ENCODE results near the gene MRAP2. TPM values are rescaled to one million over a fixed set of nuclear protein-coding genes. Genes with fewer than 3 reads are reported as not detected.

The MRAP2 gene
- total RNA-seq, 2 donors from 2014 or later = 10.6 to 11.5 TPM

DNA sequence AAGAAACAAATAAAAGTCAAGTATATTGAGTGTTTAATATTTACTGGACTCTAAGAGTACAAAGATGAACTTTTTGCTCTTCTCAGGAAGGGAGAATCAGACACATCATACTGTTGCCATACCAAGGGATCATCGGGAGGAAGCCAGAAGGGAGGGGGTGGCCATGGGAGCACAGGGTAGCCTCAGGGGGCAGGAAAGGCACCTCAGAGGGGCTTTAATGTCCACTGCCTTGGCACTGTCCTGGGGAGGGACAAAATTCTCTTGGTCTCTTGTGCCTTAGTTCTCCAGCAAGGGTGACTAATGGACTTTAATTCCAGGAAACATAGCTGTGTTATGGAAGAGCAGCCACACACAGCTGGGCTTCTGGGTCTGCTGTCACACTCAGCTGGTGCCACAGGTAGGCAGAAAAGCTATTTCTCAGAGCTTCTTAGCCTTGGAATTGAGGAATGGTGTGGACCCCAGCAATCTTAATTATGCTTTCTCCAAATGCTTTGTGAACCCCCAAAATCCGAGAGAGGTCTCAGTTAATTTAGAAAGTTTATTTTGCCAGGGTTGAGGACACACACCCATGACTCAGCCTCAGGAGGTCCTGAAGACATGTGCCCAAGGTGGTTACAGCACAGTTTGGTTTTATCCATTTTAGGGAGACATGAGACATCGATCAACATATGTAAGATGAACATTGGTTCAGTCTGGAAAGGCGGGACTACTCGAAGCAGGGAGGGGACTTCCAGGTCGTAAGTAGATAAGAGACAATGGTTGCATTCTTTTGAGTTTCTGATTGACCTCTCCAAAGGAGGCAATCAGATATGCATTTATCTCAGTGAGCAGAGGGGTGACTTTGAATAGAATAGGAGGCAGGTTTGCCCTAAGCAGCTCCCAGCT lies 53.2 kb downstream of the MRAP2 start:
- no peak for TF ChIP-seq POLR2AphosphoS5 (IDR thresholded peaks at IDR 0.05)
- no peak for TF ChIP-seq POLR2A (IDR thresholded peaks at IDR 0.05)
- TF ChIP-seq, protein P1, sequence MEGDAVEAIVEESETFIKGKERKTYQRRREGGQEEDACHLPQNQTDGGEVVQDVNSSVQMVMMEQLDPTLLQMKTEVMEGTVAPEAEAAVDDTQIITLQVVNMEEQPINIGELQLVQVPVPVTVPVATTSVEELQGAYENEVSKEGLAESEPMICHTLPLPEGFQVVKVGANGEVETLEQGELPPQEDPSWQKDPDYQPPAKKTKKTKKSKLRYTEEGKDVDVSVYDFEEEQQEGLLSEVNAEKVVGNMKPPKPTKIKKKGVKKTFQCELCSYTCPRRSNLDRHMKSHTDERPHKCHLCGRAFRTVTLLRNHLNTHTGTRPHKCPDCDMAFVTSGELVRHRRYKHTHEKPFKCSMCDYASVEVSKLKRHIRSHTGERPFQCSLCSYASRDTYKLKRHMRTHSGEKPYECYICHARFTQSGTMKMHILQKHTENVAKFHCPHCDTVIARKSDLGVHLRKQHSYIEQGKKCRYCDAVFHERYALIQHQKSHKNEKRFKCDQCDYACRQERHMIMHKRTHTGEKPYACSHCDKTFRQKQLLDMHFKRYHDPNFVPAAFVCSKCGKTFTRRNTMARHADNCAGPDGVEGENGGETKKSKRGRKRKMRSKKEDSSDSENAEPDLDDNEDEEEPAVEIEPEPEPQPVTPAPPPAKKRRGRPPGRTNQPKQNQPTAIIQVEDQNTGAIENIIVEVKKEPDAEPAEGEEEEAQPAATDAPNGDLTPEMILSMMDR (IDR thresholded peaks at IDR 0.05) = no peak
- no peaks in the 10 kb centered on the region for H3K9me3 ChIP-seq
- no peak for DNase-seq (ENCODE audit: low spot score)

DNA sequence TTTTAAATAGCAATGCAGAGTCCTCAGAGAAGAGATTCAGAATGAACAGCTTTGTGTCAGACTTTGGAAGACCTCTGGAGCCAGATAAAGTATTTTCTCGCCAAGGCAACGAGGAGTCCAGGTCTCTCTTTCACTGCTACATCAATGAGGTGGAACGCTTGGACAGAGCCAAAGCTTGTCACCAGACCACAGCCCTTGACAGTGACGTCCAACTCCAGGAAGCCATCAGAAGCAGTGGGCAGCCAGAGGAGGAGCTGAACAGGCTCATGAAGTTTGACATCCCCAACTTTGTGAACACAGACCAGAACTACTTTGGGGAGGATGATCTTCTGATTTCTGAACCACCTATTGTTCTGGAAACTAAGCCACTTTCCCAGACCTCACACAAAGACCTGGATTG lies 55.5 kb downstream of the MRAP2 start:
- DNase-seq (ENCODE audit: low spot score) = no peak
- Histone ChIP-seq H3K36me3 (no peaks in the 10 kb centered on the region), H3K27me3 (replicated peaks; ENCODE audit: insufficient read depth) (no peaks in the 10 kb centered on the region), H3K4me3 (no peak overlapping the region), H3K9me3 (no peaks in the 10 kb centered on the region), H3K27ac (no peak overlapping the region), H3K4me1 (replicated peaks) (no peaks in the 10 kb centered on the region)
- 85% methylated on average over 4 of the region's 4 CpGs for WGBS
- intact Hi-C loops (cut with DNase I) = no loop called here
- TF ChIP-seq POLR2A (IDR thresholded peaks at IDR 0.05) (no peak), POLR2AphosphoS5 (IDR thresholded peaks at IDR 0.05) (no peak)
- TF ChIP-seq, protein P1 (IDR thresholded peaks at IDR 0.05) = no peak

More for the DNA sequence above, 53.2 kb downstream of the MRAP2 start:
- 76% methylated on average over 6 of the region's 6 CpGs for WGBS
- Histone ChIP-seq H3K4me3 (no peak overlapping the region), H3K27ac (no peak overlapping the region), H3K4me1 (replicated peaks) (no peaks in the 10 kb centered on the region), H3K36me3 (no peaks in the 10 kb centered on the region), H3K27me3 (replicated peaks; ENCODE audit: insufficient read depth) (no peaks in the 10 kb centered on the region)
- intact Hi-C loops (cut with DNase I) = no loop called here

DNA sequence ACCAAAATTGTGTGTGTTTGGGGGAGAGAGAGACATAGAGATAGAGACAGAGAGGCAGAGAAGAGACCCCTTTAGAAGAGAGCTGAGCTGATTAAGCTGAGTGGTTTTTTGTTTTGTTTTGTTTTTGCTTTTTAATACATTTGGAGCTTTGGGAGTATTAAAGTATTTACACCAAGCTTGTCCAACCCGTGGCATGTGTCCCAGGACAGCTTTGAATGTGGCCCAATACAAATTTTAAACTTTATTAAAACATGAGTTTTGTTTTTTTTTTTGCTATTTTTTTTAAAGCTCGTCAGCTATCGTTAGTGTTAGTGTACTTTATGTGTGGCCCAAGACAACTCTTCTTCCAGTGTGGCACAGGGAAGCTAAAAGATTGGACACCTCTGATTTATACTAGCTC lies 56.0 kb downstream of the MRAP2 start:
- WGBS = 69% methylated on average over 3 of the region's 3 CpGs
- no peaks in the 10 kb centered on the region for H3K36me3 ChIP-seq
- intact Hi-C loops (cut with DNase I) = no loop called here
- H3K4me1 ChIP-seq (replicated peaks) = no peaks in the 10 kb centered on the region
- H3K27ac ChIP-seq = no peak overlapping the region
- TF ChIP-seq, protein P1 (IDR thresholded peaks at IDR 0.05) = no peak
- TF ChIP-seq POLR2A (IDR thresholded peaks at IDR 0.05) = no peak
- no peak for TF ChIP-seq POLR2AphosphoS5 (IDR thresholded peaks at IDR 0.05)
- DNase-seq (ENCODE audit: low spot score) = no peak
- no peaks in the 10 kb centered on the region for H3K27me3 ChIP-seq (replicated peaks; ENCODE audit: insufficient read depth)
- no peaks in the 10 kb centered on the region for H3K9me3 ChIP-seq
- H3K4me3 ChIP-seq = no peak overlapping the region

DNA sequence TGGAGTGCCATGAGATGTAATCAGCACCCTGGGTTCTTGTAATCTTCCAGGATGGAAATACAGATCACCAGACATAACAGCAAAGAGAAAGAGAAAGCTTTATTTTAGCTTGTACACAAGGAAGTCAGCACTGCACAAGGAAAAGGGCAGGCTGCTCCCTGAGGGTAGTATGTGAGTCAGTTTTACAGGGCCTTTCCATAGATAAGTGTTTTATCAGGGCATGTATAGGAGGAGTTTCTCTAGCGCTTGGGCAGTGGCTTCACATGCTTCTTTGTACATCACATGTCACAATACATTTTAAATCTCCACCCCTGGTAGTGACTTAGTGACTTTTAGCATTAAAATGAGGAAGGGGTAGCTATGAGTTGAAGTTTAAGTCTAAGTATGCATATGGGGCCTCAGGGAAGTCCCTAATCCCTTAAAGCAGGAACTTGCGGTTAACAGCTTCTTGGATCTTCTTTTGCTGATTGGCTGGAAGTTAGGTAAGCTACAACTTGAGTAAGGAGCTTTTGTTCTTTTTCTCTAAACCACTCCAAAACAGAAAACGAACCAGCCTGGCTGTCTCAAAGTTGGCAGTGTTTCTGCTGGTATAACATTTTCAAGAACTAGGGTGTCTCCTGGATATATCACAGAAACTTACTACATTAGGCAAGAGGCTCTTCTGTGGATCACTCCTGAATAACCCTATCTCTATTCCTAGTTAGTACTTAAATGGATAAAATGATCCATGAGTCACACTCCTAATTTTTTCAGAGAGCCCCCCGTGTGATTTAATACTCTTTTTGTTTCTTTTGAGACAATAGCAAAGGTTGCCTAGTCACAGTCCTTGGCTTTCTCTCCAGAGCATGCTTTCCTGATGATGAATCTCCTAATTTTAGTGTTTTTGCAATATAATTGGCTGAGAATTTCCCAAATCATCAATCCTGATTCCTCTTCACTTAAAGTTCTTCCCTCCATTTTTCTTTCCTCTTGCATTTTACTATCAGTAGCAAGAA lies 60.2 kb downstream of the MRAP2 start:
- no peak overlapping the region for H3K27ac ChIP-seq
- intact Hi-C loops (cut with DNase I) = no loop called here

More for the DNA sequence above, 60.2 kb downstream of the MRAP2 start:
- no peaks in the 10 kb centered on the region for H3K9me3 ChIP-seq
- H3K4me3 ChIP-seq = no peak overlapping the region
- H3K4me1 ChIP-seq (replicated peaks) = no peaks in the 10 kb centered on the region
- TF ChIP-seq, protein P1 (IDR thresholded peaks at IDR 0.05) = no peak
- TF ChIP-seq POLR2AphosphoS5 (IDR thresholded peaks at IDR 0.05) = no peak
- TF ChIP-seq POLR2A (IDR thresholded peaks at IDR 0.05) = no peak
- no peaks in the 10 kb centered on the region for H3K36me3 ChIP-seq
- H3K27me3 ChIP-seq (replicated peaks; ENCODE audit: insufficient read depth) = no peaks in the 10 kb centered on the region
- 82% methylated on average over 4 of the region's 4 CpGs for WGBS
- DNase-seq (ENCODE audit: low spot score) = no peak
